GM18507 (cell line): ENCODE results near the gene TANC1.
"Not testable (repeated sequence)": the region's sequence is repeated elsewhere in the genome, so short reads cannot be mapped to it uniquely, and the experiment has no call there.

Experiments
- DNase-seq: peaks from one replicate; pipeline ENCODE4 v3.0.0; 2011; ENCODE audit warnings: low read depth; ENCODE audit not compliant: insufficient read length; ENCODE audit errors: extremely low spot score
- FAIRE-seq: peaks from 2 replicates; lab custom pipeline; 2011; peaks lifted over from hg19 to GRCh38; lab: Jason Lieb, UNC

Gene TANC1

GRCh38 chr2:159126432-159127022 is 158.1 kb downstream of the TANC1 start:
- no peak for DNase-seq

DNA sequence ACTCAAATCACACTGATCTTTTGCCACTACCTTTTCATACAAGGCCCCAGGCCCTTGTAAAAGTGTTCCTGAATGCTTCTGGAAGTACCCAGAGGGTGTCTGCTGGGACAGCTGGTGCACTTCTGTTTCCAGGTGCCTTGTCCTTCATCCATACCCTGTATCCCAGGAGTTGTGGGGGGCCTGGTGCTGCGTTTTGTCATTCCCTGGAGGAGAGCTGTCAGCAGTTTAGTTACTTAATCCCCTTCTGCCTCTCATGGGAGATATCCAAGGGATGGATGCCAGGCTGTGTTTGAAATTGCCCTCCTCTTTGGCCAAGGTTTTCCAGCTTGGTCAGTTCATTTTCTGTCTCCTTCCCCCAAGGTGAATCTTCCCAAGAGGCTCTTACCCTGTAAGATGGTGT is 159.8 kb downstream of the TANC1 start:
- FAIRE-seq: no peak
- DNase-seq: no peak

More at GRCh38 chr2:159126432-159127022, 158.1 kb downstream of the TANC1 start:
- no peak for FAIRE-seq

- FAIRE-seq: no peak
- DNase-seq: no peak
Observed at GRCh38 chr2:159129269-159129668, 160.8 kb downstream of the TANC1 start.

- DNase-seq (no peak), FAIRE-seq (no peak)
Observed at GRCh38 chr2:159129824-159130223, 161.4 kb downstream of the TANC1 start.

DNA sequence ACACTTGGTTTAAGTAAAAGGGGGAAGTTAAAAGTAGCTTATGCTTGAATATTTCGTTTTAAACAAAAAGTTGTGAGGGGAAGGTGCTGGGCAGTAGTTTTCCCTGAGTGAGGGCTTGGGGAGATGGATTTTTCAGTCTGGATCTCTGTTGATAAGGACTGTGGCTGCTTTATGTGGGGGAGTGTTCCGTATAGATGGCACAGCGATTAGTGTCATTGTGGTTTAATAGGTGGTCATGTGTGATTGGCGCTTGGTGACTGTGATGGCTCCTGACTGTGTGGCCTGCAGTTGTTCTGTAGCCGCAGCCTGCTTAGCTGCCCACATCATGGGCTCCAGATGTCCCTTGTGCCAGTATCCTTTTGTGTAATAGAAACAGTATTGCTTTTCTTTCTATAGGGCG is 161.9 kb downstream of the TANC1 start:
- FAIRE-seq (no peak), DNase-seq (no peak)

DNA sequence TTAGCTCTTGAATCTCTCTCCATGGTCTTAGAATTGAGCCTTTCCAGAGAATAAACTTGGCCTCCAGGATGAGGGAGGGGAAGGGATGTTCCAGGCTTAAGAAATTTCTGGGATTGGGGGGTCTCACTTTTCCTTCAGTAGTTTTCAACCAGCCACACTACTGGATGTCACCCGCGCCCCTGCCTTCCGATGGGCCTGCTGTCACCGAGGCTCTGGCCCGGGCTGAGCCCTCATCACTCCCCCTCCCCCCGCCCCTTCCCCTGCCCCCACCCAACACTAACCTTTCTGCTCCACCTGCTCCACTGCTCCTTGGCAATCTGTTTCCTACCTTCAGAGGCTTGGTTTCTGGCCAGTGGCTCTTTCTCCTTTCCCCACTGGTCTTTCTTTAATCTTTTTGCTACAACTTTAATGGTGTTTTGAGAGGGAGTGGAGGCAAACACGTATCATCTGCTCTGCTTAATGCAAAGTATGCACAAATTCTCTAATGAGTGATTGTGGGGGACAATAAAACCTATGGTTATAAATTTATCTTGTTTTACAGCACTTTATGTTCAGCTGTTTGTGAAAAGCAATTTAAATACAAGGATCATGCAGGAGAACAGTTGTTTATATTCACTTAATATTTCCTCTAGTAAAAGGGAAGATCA is 162.9 kb downstream of the TANC1 start:
- no peak for FAIRE-seq
- no peak for DNase-seq

DNA sequence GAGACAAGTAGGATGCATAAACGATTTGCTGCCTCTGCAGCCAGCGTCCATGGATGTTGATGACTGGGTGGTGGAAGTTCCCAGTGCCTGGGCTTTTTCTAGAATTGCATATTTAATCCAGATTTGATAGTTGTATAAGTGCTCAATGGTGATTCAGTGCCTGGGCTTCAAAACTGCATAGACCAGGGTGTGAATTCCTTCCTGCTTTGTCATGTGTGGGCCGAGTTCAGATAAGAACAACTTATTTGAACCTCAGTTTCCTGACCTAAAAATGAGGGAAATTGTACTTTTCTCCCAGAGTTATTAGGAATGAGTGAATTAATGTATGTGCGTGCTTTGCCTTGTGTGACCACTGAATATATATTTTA is 163.5 kb downstream of the TANC1 start:
- FAIRE-seq (no peak), DNase-seq (no peak)

- FAIRE-seq: no peak
- DNase-seq: no peak
Observed at GRCh38 chr2:159133797-159134196, 165.4 kb downstream of the TANC1 start.

DNA sequence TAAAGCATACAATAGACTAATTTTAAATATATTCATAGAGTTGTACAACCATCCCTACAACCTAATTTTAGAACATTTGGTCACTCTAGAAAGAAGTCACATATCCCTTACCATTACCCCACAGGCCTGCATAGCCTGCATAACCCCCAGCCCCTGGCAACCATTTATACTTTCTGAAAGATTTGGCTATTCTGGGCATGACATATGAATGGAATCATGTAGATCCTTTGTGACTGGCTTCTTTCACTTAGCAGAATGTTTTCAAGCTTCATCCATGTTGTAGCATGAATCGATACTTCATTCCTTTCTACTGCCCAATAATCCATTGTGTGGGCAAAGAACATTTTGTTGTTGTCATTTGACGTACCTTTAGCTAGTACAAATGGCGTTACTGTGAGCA is 166.5 kb downstream of the TANC1 start:
- FAIRE-seq (no peak), DNase-seq (no peak)

GRCh38 chr2:159136391-159136790 is 168.0 kb downstream of the TANC1 start:
- no peak for DNase-seq
- FAIRE-seq: no peak

DNA sequence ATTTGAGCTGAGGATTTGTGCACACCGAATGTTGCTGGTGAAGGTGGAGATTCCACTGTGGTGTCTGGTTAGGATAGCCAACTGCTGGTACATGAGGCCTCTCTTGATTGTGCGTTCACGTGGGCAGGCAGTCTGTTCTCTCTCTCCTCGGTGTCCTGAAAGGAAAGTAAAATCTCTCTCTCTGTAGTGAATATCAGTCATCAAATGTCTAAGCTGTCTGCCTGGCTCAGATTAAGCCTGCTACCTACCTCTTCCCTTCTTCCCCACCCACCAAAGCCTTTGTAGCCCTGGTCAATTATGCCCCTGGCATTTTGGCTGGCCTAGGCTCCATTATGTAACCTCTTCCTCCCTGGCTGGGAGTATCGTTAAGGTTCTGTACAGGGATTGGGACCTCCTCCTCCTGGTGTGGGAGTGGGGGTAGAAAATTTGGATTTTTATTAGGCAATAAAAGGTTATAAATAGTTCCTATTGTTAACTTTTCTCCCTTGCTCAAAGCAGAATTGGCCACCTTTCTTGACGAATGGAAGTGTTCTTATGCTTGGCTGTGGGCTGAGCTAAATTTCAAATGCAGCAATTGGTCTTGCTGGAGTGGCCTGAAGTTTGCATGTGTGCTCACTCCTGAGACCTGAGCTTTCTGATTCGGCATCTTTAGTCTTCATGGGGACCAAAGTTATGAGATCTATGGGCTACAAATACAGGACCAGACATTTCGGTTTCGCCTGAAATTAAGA is 169.2 kb downstream of the TANC1 start:
- DNase-seq (no peak), FAIRE-seq (no peak)

- no peak for FAIRE-seq
Observed at GRCh38 chr2:159138642-159139182, 170.3 kb downstream of the TANC1 start.

DNA sequence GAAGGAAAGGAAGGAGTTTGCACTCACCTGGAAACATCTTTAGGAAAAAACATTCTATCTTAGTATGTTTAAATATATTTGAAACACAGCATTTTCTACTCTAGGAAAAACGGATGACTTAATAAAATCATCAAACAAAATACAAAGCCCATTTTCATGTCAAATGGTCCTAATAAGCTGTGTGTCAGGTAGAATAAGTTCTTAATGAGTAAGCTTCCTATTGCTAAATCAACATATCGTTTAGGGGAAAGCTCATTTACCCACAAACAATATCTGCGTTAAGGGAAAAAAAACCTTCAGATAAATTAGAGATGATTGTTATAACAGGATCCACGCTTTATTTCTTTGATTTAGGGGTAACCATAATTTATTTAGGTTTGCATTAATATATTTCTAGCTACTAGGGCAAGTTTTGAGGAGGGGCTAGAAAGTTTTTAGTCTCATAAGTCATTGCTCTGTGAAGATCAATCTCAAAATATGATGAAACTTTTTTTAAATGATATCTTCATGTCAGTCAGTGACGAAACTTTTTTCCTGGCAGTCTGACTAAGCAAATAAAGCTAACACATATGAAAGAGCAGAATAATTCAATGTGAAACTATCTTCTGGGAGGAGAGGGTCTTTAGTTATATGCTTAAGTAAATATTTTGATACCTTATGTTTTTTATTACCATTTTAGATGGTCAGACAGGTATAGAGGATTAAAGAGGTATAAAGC is 170.9 kb downstream of the TANC1 start:
- no peak for FAIRE-seq
- no peak for DNase-seq

More at GRCh38 chr2:159138642-159139182, 170.3 kb downstream of the TANC1 start:
- no peak for DNase-seq

GRCh38 chr2:159140070-159140769 is 171.8 kb downstream of the TANC1 start:
- no peak for FAIRE-seq

DNA sequence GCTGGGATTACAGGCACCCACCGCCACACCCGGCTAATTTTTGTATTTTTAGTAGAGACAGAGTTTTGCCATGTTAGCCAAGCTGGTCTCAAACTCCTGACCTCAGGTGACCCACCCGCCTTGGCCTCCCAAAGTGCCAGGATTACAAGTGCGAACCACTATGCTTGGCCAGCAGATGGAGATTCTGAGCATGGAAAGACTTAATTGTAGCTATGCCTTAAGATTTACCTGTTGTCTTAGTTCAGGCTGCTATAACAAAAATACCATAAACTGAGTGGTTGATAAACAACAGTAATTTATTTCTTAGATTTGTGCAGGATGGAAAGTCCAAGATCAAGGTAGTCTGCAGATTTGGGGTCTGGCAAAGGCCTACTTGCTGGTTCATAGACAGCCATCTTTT is 172.4 kb downstream of the TANC1 start:
- FAIRE-seq, DNase-seq: not testable (repeated sequence)

More at GRCh38 chr2:159140070-159140769, 171.8 kb downstream of the TANC1 start:
- no peak for DNase-seq

- no peak for DNase-seq
- FAIRE-seq: no peak
Observed at GRCh38 chr2:159144776-159145614, 176.6 kb downstream of the TANC1 start.

DNA sequence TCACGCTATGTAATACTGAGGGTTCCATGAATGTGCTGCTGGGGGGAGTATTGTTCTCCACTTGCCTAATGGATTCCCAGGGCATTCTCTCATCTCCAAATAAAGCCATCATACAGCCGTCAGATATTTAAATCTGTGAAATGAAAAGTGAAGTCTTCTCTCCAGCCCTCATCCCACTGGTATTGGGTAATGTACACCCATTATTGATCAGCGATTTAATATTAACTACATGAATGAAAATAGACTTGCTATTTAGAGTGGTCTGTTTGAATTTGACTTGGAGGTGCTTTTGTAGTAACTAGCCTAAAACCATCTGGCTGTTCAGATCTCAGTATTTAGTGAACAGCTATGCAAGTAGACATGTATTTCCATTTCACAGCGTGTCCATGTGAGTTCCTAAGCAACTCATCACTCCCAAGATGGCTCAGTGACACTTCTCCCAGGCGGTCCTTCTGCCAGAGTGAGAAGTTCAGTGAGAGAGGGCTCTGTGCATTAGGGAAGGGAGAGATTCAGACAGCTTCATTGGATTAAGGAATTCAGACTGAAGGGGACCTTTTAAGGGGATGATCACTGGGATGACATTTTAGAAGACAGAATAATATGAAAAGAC is 177.4 kb downstream of the TANC1 start:
- FAIRE-seq (no peak), DNase-seq (no peak)

DNA sequence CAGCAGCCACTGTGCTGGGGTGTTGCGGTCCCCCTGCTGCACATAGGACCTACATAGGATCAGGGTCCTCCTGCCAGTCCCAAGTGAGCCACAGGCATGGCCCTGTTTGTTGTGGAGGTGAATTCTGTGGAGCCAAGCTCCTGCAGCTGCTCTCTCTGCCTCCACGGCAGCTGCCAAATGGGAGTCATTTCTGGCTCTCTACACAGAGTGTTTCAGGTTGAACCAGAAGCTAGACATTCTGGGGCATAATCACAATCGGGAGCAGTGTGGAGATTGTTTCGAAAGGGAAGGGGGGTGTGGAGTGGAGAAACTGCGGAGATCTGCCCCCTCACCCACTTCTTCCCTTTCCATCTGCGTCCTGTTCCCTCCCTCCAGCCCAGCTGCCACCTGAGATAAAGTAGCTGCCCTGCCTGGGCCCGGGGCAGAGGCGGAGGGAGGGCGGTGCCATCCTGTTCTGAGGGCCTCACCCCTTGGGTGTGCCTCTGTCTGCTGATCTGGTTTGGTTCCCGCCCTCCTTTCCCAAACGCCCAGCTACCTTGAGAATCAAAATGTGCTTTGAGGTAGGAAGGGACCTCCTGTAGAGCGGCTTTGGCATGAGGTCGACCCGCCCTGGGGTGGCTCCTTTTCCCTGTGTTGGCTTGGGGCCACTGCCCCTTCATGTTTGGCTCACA is 178.7 kb downstream of the TANC1 start:
- DNase-seq (no peak), FAIRE-seq (no peak)
